ENCODE data around the gene MAPRE3. TPM values are rescaled to one million over a fixed set of nuclear protein-coding genes. Genes with fewer than 3 reads are reported as not detected.

Gene MAPRE3
- total and polyA plus RNA-seq, 9 of the 15 experiments (the other 6 are each of a cell fraction or from before 2014, with no cell fraction given) = 0.70 to 43.2 (median 12.6) TPM

DNA sequence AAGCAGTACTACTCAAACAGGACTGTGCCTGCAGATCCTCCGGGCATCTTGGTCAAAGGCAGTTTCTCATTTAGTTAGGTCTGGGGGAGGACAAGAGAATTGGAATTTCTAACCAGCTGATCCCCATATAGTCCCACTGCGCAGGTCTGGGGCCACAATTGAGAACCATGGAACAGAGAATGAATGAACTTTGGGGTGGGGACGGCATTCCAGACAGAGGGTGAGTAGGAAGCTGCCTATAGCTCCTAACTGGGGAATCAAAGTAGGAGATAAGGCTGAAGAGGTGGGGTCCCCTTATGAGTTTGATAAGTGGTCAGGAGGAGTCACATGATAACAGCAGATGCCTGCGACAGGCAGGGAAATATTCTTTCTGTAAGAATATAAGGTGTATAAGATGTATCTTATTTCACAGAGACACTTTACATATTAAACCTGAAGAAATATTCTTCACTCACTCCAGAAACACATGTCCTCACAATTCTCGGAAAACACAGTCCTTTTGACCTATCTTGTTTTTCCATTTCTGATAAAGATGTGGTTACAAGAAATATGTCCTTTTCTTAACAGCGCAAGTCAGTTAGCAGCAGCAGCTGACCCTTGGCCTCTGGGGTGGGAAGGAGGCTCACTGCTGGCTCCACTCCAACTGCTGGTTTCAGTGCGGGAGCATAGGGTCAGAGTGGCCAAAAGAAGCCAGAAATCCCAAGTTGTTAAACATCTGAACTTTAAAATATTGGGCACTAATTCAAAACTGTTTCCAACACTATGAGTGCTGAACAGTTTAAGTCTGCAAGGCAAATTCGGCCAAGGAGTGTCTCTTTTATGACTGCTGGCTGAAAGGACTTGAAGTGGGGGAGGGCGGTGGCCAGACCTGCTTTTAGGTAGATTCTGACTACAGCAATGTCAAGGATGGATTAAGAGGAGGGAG lies 49.8 kb downstream of the MAPRE3 start (continued):
- TF ChIP-seq, protein P1, sequence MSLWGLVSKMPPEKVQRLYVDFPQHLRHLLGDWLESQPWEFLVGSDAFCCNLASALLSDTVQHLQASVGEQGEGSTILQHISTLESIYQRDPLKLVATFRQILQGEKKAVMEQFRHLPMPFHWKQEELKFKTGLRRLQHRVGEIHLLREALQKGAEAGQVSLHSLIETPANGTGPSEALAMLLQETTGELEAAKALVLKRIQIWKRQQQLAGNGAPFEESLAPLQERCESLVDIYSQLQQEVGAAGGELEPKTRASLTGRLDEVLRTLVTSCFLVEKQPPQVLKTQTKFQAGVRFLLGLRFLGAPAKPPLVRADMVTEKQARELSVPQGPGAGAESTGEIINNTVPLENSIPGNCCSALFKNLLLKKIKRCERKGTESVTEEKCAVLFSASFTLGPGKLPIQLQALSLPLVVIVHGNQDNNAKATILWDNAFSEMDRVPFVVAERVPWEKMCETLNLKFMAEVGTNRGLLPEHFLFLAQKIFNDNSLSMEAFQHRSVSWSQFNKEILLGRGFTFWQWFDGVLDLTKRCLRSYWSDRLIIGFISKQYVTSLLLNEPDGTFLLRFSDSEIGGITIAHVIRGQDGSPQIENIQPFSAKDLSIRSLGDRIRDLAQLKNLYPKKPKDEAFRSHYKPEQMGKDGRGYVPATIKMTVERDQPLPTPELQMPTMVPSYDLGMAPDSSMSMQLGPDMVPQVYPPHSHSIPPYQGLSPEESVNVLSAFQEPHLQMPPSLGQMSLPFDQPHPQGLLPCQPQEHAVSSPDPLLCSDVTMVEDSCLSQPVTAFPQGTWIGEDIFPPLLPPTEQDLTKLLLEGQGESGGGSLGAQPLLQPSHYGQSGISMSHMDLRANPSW (CRISPR knock-in tag; IDR thresholded peaks at IDR 0.05) = no peak
- TF ChIP-seq ZNF224 (CRISPR knock-in tag; IDR thresholded peaks at IDR 0.05) (no peak), PHB (CRISPR knock-in tag; IDR thresholded peaks at IDR 0.05) (no peak), ZNF140 (CRISPR knock-in tag; IDR thresholded peaks at IDR 0.05) (no peak), ZNF79 (CRISPR knock-in tag; IDR thresholded peaks at IDR 0.05; ENCODE audit: low read depth) (peak; percentile 53; the same call in 1 of the 2 replicates), SAP30 (IDR thresholded peaks at IDR 0.05; ENCODE audit: borderline replicate concordance, insufficient read depth, low read depth, low read length, poor library complexity, severe bottlenecking) (no peak), RCOR1 (IDR thresholded peaks at IDR 0.05; ENCODE audit: borderline replicate concordance in 1 of 2, low read depth in 2 of 2, low read length in 2 of 2) (peak; percentile 83 to 88), POLR2B (IDR thresholded peaks at IDR 0.05; ENCODE audit: low read depth, partially characterized antibody) (no peak), IFI16 (CRISPR knock-in tag; IDR thresholded peaks at IDR 0.05) (no peak), RBM17 (IDR thresholded peaks at IDR 0.05; ENCODE audit: borderline replicate concordance, low read depth, low read length) (no peak), CBFB (CRISPR knock-in tag; IDR thresholded peaks at IDR 0.05) (no peak), KAT2B (IDR thresholded peaks at IDR 0.05; ENCODE audit: low read depth, low read length) (no peak)
- TF ChIP-seq, protein P2, sequence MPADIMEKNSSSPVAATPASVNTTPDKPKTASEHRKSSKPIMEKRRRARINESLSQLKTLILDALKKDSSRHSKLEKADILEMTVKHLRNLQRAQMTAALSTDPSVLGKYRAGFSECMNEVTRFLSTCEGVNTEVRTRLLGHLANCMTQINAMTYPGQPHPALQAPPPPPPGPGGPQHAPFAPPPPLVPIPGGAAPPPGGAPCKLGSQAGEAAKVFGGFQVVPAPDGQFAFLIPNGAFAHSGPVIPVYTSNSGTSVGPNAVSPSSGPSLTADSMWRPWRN (IDR thresholded peaks at IDR 0.05; ENCODE audit: low read depth) = peak; percentile 90
- TF ChIP-seq, protein P3, sequence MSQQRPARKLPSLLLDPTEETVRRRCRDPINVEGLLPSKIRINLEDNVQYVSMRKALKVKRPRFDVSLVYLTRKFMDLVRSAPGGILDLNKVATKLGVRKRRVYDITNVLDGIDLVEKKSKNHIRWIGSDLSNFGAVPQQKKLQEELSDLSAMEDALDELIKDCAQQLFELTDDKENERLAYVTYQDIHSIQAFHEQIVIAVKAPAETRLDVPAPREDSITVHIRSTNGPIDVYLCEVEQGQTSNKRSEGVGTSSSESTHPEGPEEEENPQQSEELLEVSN (IDR thresholded peaks at IDR 0.05; ENCODE audit: borderline replicate concordance in 1 of 2, extremely low read depth in 1 of 2, insufficient read depth in 1 of 2, insufficient read length in 1 of 2, low read depth in 1 of 2, low read length in 1 of 2, poor library complexity in 1 of 2, severe bottlenecking in 1 of 2) = no peak
- TF ChIP-seq, protein P4, sequence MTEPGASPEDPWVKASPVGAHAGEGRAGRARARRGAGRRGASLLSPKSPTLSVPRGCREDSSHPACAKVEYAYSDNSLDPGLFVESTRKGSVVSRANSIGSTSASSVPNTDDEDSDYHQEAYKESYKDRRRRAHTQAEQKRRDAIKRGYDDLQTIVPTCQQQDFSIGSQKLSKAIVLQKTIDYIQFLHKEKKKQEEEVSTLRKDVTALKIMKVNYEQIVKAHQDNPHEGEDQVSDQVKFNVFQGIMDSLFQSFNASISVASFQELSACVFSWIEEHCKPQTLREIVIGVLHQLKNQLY (CRISPR knock-in tag; conservative IDR thresholded peaks at IDR 0.05) = no peak
- TF ChIP-seq, protein P5, sequence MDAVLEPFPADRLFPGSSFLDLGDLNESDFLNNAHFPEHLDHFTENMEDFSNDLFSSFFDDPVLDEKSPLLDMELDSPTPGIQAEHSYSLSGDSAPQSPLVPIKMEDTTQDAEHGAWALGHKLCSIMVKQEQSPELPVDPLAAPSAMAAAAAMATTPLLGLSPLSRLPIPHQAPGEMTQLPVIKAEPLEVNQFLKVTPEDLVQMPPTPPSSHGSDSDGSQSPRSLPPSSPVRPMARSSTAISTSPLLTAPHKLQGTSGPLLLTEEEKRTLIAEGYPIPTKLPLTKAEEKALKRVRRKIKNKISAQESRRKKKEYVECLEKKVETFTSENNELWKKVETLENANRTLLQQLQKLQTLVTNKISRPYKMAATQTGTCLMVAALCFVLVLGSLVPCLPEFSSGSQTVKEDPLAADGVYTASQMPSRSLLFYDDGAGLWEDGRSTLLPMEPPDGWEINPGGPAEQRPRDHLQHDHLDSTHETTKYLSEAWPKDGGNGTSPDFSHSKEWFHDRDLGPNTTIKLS (IDR thresholded peaks at IDR 0.05; ENCODE audit: borderline replicate concordance, low read depth) = no peak
- TF ChIP-seq, protein P6, sequence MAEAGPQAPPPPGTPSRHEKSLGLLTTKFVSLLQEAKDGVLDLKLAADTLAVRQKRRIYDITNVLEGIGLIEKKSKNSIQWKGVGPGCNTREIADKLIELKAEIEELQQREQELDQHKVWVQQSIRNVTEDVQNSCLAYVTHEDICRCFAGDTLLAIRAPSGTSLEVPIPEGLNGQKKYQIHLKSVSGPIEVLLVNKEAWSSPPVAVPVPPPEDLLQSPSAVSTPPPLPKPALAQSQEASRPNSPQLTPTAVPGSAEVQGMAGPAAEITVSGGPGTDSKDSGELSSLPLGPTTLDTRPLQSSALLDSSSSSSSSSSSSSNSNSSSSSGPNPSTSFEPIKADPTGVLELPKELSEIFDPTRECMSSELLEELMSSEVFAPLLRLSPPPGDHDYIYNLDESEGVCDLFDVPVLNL (CRISPR knock-in tag; IDR thresholded peaks at IDR 0.05; ENCODE audit: low read depth) = no peak

All from K562 (cell line).